ENCODE results near the gene FSTL5.

- TF ChIP-seq POLR2AphosphoS5 (IDR thresholded peaks at IDR 0.05; ENCODE audit: low read depth, low read length) (no peak), SIN3A (IDR thresholded peaks at IDR 0.05; ENCODE audit: borderline replicate concordance, insufficient read depth, low read length) (no peak), REST (IDR thresholded peaks at IDR 0.05; ENCODE audit: insufficient read depth in 1 of 2, low read depth in 2 of 2, low read length in 2 of 2) (no peak), TAF1 (IDR thresholded peaks at IDR 0.05; ENCODE audit: borderline replicate concordance, insufficient read depth, low read length) (no peak), FOXP2 (optimal IDR thresholded peaks at IDR 0.05; ENCODE audit: borderline replicate concordance, extremely low read depth, extremely low read length, insufficient read depth) (no peak)
These were observed 645.9 kb downstream of the FSTL5 start for GRCh38 chr4:161517941-161518340.
